Small intestine (tissue), 7 donors: ENCODE data around the gene SLC25A23. TPM values are rescaled to one million over a fixed set of nuclear protein-coding genes. Genes with fewer than 3 reads are reported as not detected.

Experiments used
- DNase-seq, 2 donors: peaks; one replicate each; pipeline versions ENCODE4 v3.0.0 to v3.0.0-alpha.2; 2013
- FAIRE-seq: peaks from 2 replicates; lab custom pipeline; 2012; peaks lifted over from hg19 to GRCh38; lab: Jason Lieb, UNC
- H3K27ac ChIP-seq, 3 donors: one replicate each; pipeline ENCODE4 v1.5.1; 2013; ENCODE audit warnings: low read length in 2 of 3, mild to moderate bottlenecking in 2 of 3, control low read depth in 1 of 3, inconsistent platforms in 1 of 3, low read depth in 1 of 3, moderate library complexity in 1 of 3
- H3K27me3 ChIP-seq, 3 donors: one replicate each; pipeline ENCODE4 v1.6.1; 2013; ENCODE audit warnings: low read length in 3 of 3, inconsistent platforms in 1 of 3; ENCODE audit not compliant: control insufficient read depth in 3 of 3, insufficient read depth in 3 of 3
- H3K36me3 ChIP-seq, 3 donors: one replicate each; pipeline ENCODE4 v1.6.1; 2013; ENCODE audit warnings: low read length in 3 of 3, inconsistent platforms in 1 of 3, low read depth in 1 of 3, mild to moderate bottlenecking in 1 of 3, moderate library complexity in 1 of 3; ENCODE audit not compliant: control insufficient read depth in 3 of 3, insufficient read depth in 2 of 3
- H3K4me1 ChIP-seq, 3 donors: one replicate each; pipeline ENCODE4 v1.6.1; 2013; ENCODE audit warnings: low read length in 2 of 3, inconsistent platforms in 1 of 3, low read depth in 1 of 3, mild to moderate bottlenecking in 1 of 3, moderate library complexity in 1 of 3; ENCODE audit not compliant: control insufficient read depth in 3 of 3, insufficient read depth in 2 of 3
- H3K4me3 ChIP-seq, 3 donors: one replicate each; pipeline ENCODE4 v1.5.1; 2013; ENCODE audit warnings: low read length in 3 of 3, control low read depth in 1 of 3, inconsistent platforms in 1 of 3, low read depth in 1 of 3, mild to moderate bottlenecking in 1 of 3, moderate library complexity in 1 of 3
- H3K9me3 ChIP-seq, 2 donors: one replicate each; pipeline ENCODE4 v1.6.1; 2013; ENCODE audit warnings: low read depth in 1 of 2, low read length in 1 of 2; ENCODE audit not compliant: control insufficient read depth in 2 of 2, insufficient read depth in 1 of 2
- WGBS, 3 donors: extraction: QIAGEN DNeasy Blood & Tissue Kit; methylation state at CpG; one replicate each; pipeline ENCODE4 v1.1.7; 2013; 5-methylcytosine and 5-hydroxymethylcytosine counted together
- polyA plus RNA-seq, 4 donors: library from polyadenylated mRNA; stranded (reverse) in 3 of 4; unstranded in 1 of 4; fragments of 200-250 nt in 3 of 4; fragments of 120-200 nt in 1 of 4; gene quantifications; one replicate each; pipeline versions ENCODE4 v1.2.1 to v1.2.3, GENCODE V29; 2013
- donor health status: healthy with polysubstance abuse.
- donor health status: control.
- donor health status: control.
- donor health status: Bipolar disorder and iron deficiency.
- donor health status: healthy.

SLC25A23 gene
- polyA plus RNA-seq, 4 donors = 24.1 to 87.0 (median 49.9) TPM

DNA sequence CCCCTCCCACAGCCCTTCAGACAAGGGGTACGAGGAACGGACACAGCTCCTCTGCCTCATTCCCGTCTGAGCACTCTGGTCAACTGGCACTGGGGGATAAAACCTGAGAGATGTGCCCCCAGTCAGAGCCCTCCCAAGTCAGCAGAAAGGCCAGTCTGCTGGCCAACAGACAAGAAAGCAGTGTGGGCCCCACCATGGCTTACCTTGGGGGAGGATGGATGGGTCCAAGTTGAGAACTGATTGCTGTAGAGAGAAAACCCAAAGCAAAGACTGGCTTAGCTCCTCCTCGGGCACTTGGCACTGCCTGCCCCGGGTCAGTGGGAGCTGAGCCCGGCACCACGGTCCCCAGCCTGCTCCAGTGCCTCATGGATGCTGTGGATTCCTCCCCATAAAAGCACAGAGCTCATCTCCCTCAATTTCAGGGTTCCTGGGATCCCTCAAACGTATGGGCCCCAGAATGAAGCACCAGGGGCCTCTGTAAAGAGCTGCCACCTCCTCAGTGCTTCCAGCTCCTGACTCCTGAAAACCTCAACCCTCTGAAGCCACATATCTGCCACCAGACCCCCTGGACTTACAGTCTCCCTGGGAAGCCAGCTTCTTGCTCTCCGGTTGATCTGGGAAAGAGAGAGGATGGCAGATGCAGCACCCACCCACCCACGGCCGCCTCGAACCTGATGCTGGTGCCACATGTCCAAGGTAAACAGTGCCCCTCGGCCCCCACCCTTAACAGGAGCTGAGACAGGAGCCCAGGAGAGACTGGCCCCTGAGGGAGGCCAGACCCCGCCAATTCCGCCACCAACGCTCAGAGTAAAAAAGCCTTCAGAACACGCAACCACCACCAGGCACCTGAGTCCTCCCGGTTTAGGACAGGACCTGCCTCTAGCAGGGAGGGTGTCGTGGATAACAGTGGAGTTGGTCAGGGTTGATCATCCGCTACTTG lies 38.2 kb downstream of the SLC25A23 start:
- Histone ChIP-seq H3K36me3 (peaks cover 17 to 64% (median 27%) of the 10 kb centered on the region in 3 donors), H3K9me3 (peaks cover 0 to 6% of the 10 kb centered on the region in 2 donors), H3K27ac (no peak overlapping the region), H3K27me3 (no peaks in the 10 kb centered on the region), H3K4me3 (no peak overlapping the region), H3K4me1 (peaks cover 0 to 11% (median 0%) of the 10 kb centered on the region in 3 donors)
- 79% methylated on average over 20 of the region's 20 CpGs for WGBS, 3 donors
- DNase-seq (no peak), FAIRE-seq (no peak)

DNA sequence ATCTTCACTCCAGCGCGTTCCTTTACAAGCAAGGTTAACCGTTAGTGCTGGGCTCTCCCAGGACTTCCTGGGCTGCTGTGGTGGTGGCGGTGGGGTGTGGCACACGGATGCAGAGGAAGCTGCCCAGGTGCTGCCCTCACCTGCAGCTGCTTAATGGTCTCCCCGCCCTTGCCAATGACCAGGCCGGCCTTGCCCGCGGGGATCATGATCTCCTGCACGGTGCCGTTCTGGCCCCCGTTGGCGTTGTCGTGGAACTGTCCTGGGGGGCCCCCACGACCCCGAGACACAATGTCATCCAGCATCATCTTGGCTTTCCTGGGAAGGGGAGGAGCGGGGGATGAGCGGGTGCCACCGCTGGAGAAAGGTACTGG lies 41.0 kb downstream of the SLC25A23 start:
- H3K9me3 ChIP-seq = no peaks in the 10 kb centered on the region
- peaks cover 0 to 6% (median 0%) of the 10 kb centered on the region in 3 donors for H3K4me1 ChIP-seq
- peaks cover 31 to 90% (median 40%) of the 10 kb centered on the region in 3 donors for H3K36me3 ChIP-seq
- H3K4me3 ChIP-seq = no peak overlapping the region
- H3K27me3 ChIP-seq = no peaks in the 10 kb centered on the region
- 77 to 91% (median 84%) methylated on average over 18 to 19 of the region's 19 CpGs for WGBS, 3 donors
- no peak for FAIRE-seq
- no peak overlapping the region for H3K27ac ChIP-seq
- DNase-seq = no peak

DNA sequence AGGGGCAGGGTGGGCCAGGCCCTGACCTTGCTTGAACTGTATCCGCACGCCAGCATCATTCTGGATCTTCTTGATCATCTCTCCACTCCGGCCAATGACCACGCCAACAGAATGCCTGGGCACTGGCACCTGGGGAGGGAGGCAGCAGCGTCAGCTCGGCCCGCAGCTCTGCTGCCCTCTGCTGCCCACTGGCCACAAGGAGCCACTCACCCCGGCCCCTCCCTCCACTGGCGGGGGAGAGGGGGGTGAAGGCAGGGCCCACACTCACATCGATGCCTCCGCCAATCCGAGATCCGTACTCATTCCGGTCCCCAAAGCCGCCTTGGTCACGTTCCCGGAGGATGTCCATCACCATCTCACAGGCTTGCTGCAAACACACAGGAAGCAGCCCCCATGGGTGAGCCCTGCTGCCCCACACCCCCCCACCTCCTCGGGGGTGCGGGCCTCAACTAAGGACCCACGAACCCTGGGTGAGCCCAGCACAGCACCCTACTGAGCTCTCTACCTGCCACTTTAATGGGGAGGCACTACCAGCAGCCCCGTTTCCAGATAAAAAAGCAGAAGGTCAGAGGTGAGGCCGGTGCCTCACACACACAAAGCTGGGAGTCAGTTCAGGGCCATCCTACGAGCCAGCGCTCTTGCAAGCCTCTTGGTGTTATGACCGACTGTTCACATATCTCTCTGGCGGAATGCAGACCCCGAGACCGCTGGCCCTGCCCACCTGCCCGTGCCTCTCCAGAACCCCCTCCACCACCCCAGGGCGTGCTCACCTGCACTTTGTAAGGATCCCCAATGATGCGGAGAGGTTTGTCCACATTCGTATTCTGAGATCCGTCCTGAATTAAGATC lies 41.7 kb downstream of the SLC25A23 start:
- Histone ChIP-seq H3K36me3 (peaks cover 31 to 92% (median 40%) of the 10 kb centered on the region in 3 donors), H3K4me3 (no peak overlapping the region), H3K4me1 (peaks cover 0 to 6% (median 0%) of the 10 kb centered on the region in 3 donors), H3K27me3 (no peaks in the 10 kb centered on the region), H3K9me3 (no peaks in the 10 kb centered on the region), H3K27ac (no peak overlapping the region)
- no peak for FAIRE-seq
- WGBS, 3 donors = 79 to 81% (median 81%) methylated on average over 30 to 33 of the region's 33 CpGs
- no peak for DNase-seq

DNA sequence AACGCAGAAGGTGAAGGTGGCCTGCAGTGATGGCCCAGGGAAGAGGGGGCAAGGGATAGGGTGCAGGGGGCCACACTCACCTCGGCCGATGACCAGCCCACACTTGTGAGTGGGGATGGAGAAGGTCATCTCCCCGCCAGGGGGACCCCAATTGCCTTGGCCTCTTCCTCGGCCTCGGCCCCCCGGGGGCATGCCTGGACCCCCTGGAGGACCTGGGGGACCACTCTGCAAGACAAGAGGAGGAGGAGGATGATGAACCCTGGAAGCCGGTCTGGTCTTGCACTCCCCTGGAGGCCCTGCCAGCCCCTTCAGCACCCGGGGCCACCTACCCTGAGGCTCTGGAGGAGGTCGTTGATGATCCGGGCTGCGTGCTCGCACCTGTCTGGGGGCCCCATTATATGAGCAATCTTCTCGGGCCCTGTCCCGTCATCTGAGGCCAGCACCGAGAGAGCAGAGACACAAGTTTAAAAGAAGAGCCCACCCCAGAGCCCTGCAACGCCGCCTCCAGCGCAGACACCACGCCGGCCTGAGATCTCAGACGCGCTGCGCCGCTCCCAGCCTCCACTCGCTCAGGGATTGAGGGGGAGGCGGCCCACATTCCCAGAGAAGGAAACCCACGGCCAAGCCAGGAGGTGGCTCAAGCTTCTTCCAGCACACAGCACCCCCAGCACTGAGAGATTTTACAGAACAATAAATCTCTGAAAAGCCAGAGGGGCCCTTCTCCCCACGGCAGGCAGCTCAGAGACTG lies 42.8 kb downstream of the SLC25A23 start:
- peaks cover 31 to 92% (median 40%) of the 10 kb centered on the region in 3 donors for H3K36me3 ChIP-seq
- no peak for FAIRE-seq
- 93 to 94% (median 93%) methylated on average over 28 to 29 of the region's 29 CpGs for WGBS, 3 donors

DNA sequence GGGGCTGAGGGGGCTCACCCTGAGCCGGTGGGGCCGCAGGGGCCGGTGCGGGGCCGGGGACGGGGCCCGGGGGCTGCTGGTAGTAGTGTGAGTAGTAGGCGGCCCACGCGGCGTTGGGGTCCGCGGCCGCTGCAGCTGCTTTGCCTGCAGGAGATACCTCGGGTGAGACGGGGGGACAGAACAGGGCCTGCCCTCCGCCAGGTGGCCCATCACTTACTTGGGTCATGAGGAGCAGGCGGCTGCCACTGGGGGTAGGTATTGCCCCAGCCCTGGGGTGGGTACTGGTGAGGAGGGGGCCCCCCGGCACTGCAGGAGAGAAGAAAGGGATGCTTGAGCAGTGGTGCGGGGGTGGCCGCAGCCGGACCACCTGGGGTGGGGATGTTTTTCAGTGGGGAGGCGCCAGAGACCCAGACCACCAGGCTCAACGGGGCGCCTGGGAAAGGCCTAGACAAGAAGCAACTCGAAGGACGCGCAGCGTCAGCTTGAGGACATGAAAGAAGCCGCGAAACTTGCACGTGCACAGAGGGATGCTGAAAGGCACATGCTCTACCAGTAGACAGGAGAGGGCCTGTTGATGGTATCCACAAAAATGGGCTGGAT lies 43.9 kb downstream of the SLC25A23 start:
- Histone ChIP-seq H3K9me3 (no peaks in the 10 kb centered on the region), H3K36me3 (peaks cover 31 to 80% (median 40%) of the 10 kb centered on the region in 3 donors), H3K27me3 (no peaks in the 10 kb centered on the region), H3K4me1 (peaks cover 0 to 15% (median 0%) of the 10 kb centered on the region in 3 donors), H3K4me3 (no peak overlapping the region), H3K27ac (no peak overlapping the region)
- 95 to 97% (median 95%) methylated on average over 30 to 32 of the region's 32 CpGs for WGBS, 3 donors
- DNase-seq = no peak
- no peak for FAIRE-seq

More for the DNA sequence above, 42.8 kb downstream of the SLC25A23 start:
- Histone ChIP-seq H3K4me1 (peaks cover 0 to 15% (median 0%) of the 10 kb centered on the region in 3 donors), H3K27ac (no peak overlapping the region), H3K4me3 (no peak overlapping the region), H3K9me3 (no peaks in the 10 kb centered on the region), H3K27me3 (no peaks in the 10 kb centered on the region)
- DNase-seq = no peak

DNA sequence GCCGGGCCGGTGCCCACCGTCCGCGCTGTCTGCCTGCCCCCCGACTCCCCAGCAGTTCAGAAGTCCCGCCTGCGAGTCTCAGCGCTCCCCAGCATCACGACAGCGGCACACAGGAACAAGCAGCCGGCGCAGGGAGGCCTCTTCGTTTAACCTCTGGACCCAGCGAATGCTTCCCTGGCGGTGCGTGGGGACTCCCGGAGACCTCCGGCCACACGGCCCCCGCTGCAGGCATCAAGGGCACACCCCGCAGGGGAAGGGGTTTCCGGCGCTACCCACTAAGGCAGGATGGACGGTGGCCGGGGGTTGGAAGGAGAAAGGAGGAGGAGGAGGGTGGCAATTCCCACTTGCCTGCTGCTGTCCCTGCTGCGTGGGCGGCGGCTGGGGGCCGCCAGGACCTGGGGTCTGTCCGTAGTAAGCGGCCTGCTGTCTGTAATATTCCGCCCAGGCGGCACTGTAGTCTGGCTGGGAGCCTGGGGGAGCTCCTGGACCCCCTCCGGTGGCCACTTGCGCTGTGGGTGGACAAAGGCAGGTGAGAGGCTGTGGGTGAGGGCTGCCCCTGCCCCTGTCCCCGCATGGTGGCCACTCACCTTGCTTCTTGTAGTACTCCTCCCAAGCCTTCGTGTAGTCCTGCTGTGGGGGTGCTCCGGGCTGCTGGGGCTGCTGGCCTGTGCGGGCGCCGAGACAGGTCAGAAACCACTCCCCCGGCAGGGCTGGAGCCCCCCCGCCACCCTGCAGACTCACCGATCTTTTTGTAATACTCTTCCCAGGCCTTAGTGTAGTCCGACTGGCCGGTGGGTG lies 44.6 kb downstream of the SLC25A23 start:
- peaks cover 26 to 73% (median 40%) of the 10 kb centered on the region in 3 donors for H3K36me3 ChIP-seq
- H3K27me3 ChIP-seq = no peaks in the 10 kb centered on the region
- no peak overlapping the region for H3K27ac ChIP-seq
- H3K4me1 ChIP-seq = peaks cover 0 to 15% (median 0%) of the 10 kb centered on the region in 3 donors
- no peak overlapping the region for H3K4me3 ChIP-seq
- no peaks in the 10 kb centered on the region for H3K9me3 ChIP-seq
- DNase-seq = no peak
- FAIRE-seq = no peak
- WGBS, 3 donors = 91 to 96% (median 93%) methylated on average over 39 to 47 of the region's 47 CpGs
